H9 (cell line): ENCODE results near the gene VOPP1. TPM values are rescaled to one million over a fixed set of nuclear protein-coding genes. Genes with fewer than 3 reads are reported as not detected.

ENCODE experiments used
- DNase-seq: peaks from one replicate; pipeline ENCODE4 v3.0.0-alpha.2; 2017
- H2AFZ ChIP-seq: one replicate; pipeline ENCODE4 v1.6.1; 2013; ENCODE audit warnings: mild to moderate bottlenecking, low read length, control low read depth, moderate library complexity
- H2AK5ac ChIP-seq: 2 replicates; pipeline ENCODE4 v1.6.1; 2013; ENCODE audit warnings: low read length, control low read depth, mixed read lengths; ENCODE audit not compliant: insufficient read length
- H2BK120ac ChIP-seq: one replicate; pipeline ENCODE4 v1.6.1; 2013; ENCODE audit warnings: low read depth, mild to moderate bottlenecking, low read length, control low read depth, inconsistent platforms; ENCODE audit not compliant: poor library complexity, severe bottlenecking
- H2BK12ac ChIP-seq: 2 replicates; pipeline ENCODE4 v1.6.1; 2013; ENCODE audit warnings: low read length, control low read depth, mixed read lengths, low read depth; ENCODE audit not compliant: insufficient read length
- H2BK15ac ChIP-seq: 2 replicates; pipeline ENCODE4 v1.6.1; 2013; ENCODE audit warnings: low read depth, low read length, control low read depth
- H2BK20ac ChIP-seq: one replicate; pipeline ENCODE4 v1.6.1; 2013; ENCODE audit warnings: low read depth, mild to moderate bottlenecking, low read length, control low read depth, inconsistent platforms; ENCODE audit not compliant: poor library complexity, severe bottlenecking
- H2BK5ac ChIP-seq: 2 replicates; pipeline ENCODE4 v1.6.1; 2013; ENCODE audit warnings: low read length, control low read depth, mixed read lengths; ENCODE audit not compliant: insufficient read length
- H3K14ac ChIP-seq: 2 replicates; pipeline ENCODE4 v1.6.1; 2013; ENCODE audit warnings: low read length, control low read depth; ENCODE audit not compliant: insufficient read depth
- H3K18ac ChIP-seq: 2 replicates; pipeline ENCODE4 v1.6.1; 2013; ENCODE audit warnings: low read depth, mild to moderate bottlenecking, mixed read lengths, low read length, control low read depth; ENCODE audit not compliant: insufficient read length
- H3K23ac ChIP-seq: 2 replicates; pipeline ENCODE4 v1.6.1; 2013; ENCODE audit warnings: low read length, control low read depth, mixed read lengths, low read depth; ENCODE audit not compliant: insufficient read length
- H3K23me2 ChIP-seq: 2 replicates; pipeline ENCODE4 v1.6.1; 2013; ENCODE audit warnings: low read depth, mild to moderate bottlenecking, mixed read lengths, low read length, control low read depth; ENCODE audit not compliant: insufficient read length, poor library complexity, severe bottlenecking
- H3K27ac ChIP-seq: 2 replicates; pipeline ENCODE4 v1.5.1; 2013; ENCODE audit warnings: low read length, control low read depth, mixed read lengths, low read depth; ENCODE audit not compliant: insufficient read length
- H3K27me3 ChIP-seq: 2 replicates; pipeline ENCODE4 v1.6.1; 2013; ENCODE audit warnings: low read length, control low read depth, inconsistent platforms; ENCODE audit not compliant: insufficient read depth
- H3K4ac ChIP-seq: 2 replicates; pipeline ENCODE4 v1.6.1; 2013; ENCODE audit warnings: low read depth, mild to moderate bottlenecking, control low read depth, inconsistent platforms, low read length, moderate library complexity
- H3K4me1 ChIP-seq: 2 replicates; pipeline ENCODE4 v1.6.1; 2013; ENCODE audit warnings: low read length, control low read depth, inconsistent platforms; ENCODE audit not compliant: insufficient read depth
- H3K4me2 ChIP-seq: 2 replicates; pipeline ENCODE4 v1.6.1; 2013; ENCODE audit warnings: low read length, control low read depth, mixed read lengths; ENCODE audit not compliant: insufficient read length, insufficient read depth
- H3K56ac ChIP-seq: 2 replicates; pipeline ENCODE4 v1.6.1; 2013; ENCODE audit warnings: low read depth, mild to moderate bottlenecking, mixed read lengths, low read length, control low read depth; ENCODE audit not compliant: insufficient read length
- H3K79me1 ChIP-seq: 2 replicates; pipeline ENCODE4 v1.6.1; 2013; ENCODE audit warnings: low read depth, mild to moderate bottlenecking, moderate library complexity, low read length, control low read depth, inconsistent platforms; ENCODE audit not compliant: insufficient read depth, poor library complexity, severe bottlenecking
- H3K79me2 ChIP-seq: 2 replicates; pipeline ENCODE4 v1.6.1; 2013; ENCODE audit warnings: low read length, control low read depth, inconsistent platforms; ENCODE audit not compliant: insufficient read depth
- H3K9ac ChIP-seq: 2 replicates; pipeline ENCODE4 v1.6.1; 2013; ENCODE audit warnings: low read length, control low read depth, mixed read lengths; ENCODE audit not compliant: insufficient read length; ENCODE audit errors: extremely low read depth
- H3K9me3 ChIP-seq: one replicate; pipeline ENCODE4 v1.6.1; 2013; ENCODE audit warnings: low read depth, low read length, inconsistent platforms; ENCODE audit not compliant: control insufficient read depth
- H3T11ph ChIP-seq: one replicate; pipeline ENCODE4 v1.6.1; 2013; ENCODE audit warnings: mild to moderate bottlenecking, low read length, control low read depth, inconsistent platforms
- H4K20me1 ChIP-seq: one replicate; pipeline ENCODE4 v1.6.1; 2013; ENCODE audit not compliant: control insufficient read depth, insufficient read length, insufficient read depth
- H4K5ac ChIP-seq: 2 replicates; pipeline ENCODE4 v1.6.1; 2013; ENCODE audit warnings: low read depth, mild to moderate bottlenecking, mixed read lengths, low read length, control low read depth; ENCODE audit not compliant: insufficient read length
- H4K8ac ChIP-seq: replicated peaks from 2 replicates; pipeline ENCODE4 v1.6.1; 2013; ENCODE audit warnings: low read length, control low read depth, mixed read lengths, low read depth; ENCODE audit not compliant: insufficient read length
- H4K91ac ChIP-seq: 2 replicates; pipeline ENCODE4 v1.6.1; 2013; ENCODE audit warnings: low read depth, mild to moderate bottlenecking, moderate library complexity, mixed read lengths, low read length, control low read depth; ENCODE audit not compliant: insufficient read length
- H3K27ac Mint-ChIP-seq, 3 experiments: 2 replicates in 2 of 3; 3 replicates in 1 of 3; pipeline ENCODE4 v1.8.0; 2020 to 2021; ENCODE audit warnings: mixed read lengths in 3 of 3, mild to moderate bottlenecking in 1 of 3, moderate library complexity in 1 of 3
- H3K27me3 Mint-ChIP-seq: 2 replicates; pipeline ENCODE4 v1.8.0; 2021; ENCODE audit warnings: low read depth, mild to moderate bottlenecking, moderate library complexity, mixed read lengths
- H3K36me3 Mint-ChIP-seq, 3 experiments: 2 replicates in 2 of 3; 3 replicates in 1 of 3; pipeline ENCODE4 v1.8.0; 2020 to 2021; ENCODE audit warnings: low read depth in 3 of 3, mixed read lengths in 3 of 3; ENCODE audit not compliant: insufficient read depth in 1 of 3
- H3K4me1 Mint-ChIP-seq, 2 experiments: 2 replicates each; pipeline ENCODE4 v1.8.0; 2020; ENCODE audit warnings: mixed read lengths in 2 of 2
- H3K4me3 Mint-ChIP-seq, 2 experiments: 2 replicates in 1 of 2; 3 replicates in 1 of 2; pipeline ENCODE4 v1.8.0; 2020 to 2021; ENCODE audit warnings: mild to moderate bottlenecking in 2 of 2, mixed read lengths in 2 of 2, moderate library complexity in 1 of 2
- H3K9me3 Mint-ChIP-seq, 2 experiments: 2 replicates in 1 of 2; 3 replicates in 1 of 2; pipeline ENCODE4 v1.8.0; 2020; ENCODE audit warnings: mild to moderate bottlenecking in 2 of 2, mixed read lengths in 2 of 2, moderate library complexity in 1 of 2
- WGBS: extraction: QIAGEN DNeasy Blood & Tissue Kit; methylation state at CpG from one replicate; pipeline ENCODE4 v1.1.7; 2013; ENCODE audit warnings: missing lambda C conversion rate, low lambda C conversion rate, mixed read lengths; ENCODE audit not compliant: insufficient read length; ENCODE audit errors: extremely low coverage; 5-methylcytosine and 5-hydroxymethylcytosine counted together
- total RNA-seq: library from RNA; stranded (reverse); gene quantifications from 2 replicates; pipeline ENCODE4 v1.2.1, GENCODE V29; 2021
- TF ChIP-seq, protein P1 (sequence below): fragments of 200-600 bp; sonication (generic); conservative IDR thresholded peaks from 3 replicates; pipeline ENCODE4 v1.8.0; 2021; ENCODE audit warnings: antibody characterized with exemption, mild to moderate bottlenecking

Gene VOPP1
- total RNA-seq, 1 experiment from 2014 or later = 55.7 TPM

DNA sequence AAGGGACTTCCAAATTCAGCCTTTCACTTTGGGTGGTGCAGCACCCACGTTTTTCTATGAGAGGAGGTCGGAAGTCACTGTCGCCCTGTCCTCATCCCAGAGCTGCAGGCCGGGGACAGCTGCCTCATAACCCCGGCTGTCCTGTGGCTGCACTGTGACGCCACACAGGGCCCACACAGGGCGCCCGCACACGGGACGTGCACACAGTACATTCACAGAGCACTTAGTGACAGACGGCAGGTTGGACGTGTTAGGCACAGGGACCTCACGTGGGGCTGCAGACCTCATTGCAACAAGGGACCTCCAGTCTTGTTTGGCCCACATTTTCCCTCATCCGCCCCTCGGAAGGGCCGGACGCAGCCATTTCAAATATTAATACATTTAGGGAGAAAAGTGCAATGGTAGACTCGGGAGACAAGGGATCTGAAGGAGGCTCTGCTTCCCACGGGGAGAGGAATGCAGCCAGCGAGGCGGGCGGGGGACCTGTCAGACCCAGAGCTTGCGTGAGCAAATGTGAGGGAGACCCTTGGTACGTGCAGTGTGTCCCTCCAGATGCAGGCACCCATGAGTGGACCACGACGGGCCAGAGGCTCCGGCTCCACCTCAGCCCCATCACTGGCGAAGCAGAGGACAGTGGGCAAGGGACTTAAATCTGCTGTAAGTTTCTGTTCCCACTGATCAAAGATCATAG lies 86.7 kb downstream of the VOPP1 start:
- Histone ChIP-seq H2BK5ac (no peak overlapping the region), H3K56ac (no peak overlapping the region), H4K91ac (no peak overlapping the region), H3K23ac (no peak overlapping the region), H2AFZ (no peak overlapping the region), H3K18ac (no peak overlapping the region), H3K23me2 (no peaks in the 10 kb centered on the region), H3K27ac (no peak overlapping the region), H3K4me1 (no peaks in the 10 kb centered on the region), H2BK20ac (no peak overlapping the region), H2AK5ac (no peak overlapping the region), H3K14ac (peak overlapping the region; percentile 41; the same call in 1 of the 2 replicates), H4K20me1 (no peaks in the 10 kb centered on the region), H3K4ac (no peak overlapping the region), H3K27me3 (no peaks in the 10 kb centered on the region), H3K4me2 (no peak overlapping the region), H2BK120ac (no peak overlapping the region), H4K5ac (no peak overlapping the region), H2BK15ac (no peak overlapping the region), H3T11ph (no peak overlapping the region), H2BK12ac (no peak overlapping the region), H3K9me3 (no peaks in the 10 kb centered on the region), H3K79me1 (no peaks in the 10 kb centered on the region), H4K8ac (no peak overlapping the region), H3K9ac (no peak overlapping the region), H3K79me2 (no peaks in the 10 kb centered on the region)
- peaks cover 7 to 8% of the 10 kb centered on the region in 2 experiments; a peak in 3 of 4 replicates for H3K4me1 Mint-ChIP-seq
- peaks cover 16 to 45% (median 20%) of the 10 kb centered on the region in 3 experiments; a peak in 6 of 7 replicates for H3K36me3 Mint-ChIP-seq
- DNase-seq = peak; percentile 16
- no peaks in the 10 kb centered on the region for H3K9me3 Mint-ChIP-seq
- no CpG with 5 or more reads among the region's 28 CpGs for WGBS
- H3K4me3 Mint-ChIP-seq = no peak overlapping the region
- no peaks in the 10 kb centered on the region; the same call in 1 of the 2 replicates for H3K27me3 Mint-ChIP-seq
- TF ChIP-seq, protein P1, sequence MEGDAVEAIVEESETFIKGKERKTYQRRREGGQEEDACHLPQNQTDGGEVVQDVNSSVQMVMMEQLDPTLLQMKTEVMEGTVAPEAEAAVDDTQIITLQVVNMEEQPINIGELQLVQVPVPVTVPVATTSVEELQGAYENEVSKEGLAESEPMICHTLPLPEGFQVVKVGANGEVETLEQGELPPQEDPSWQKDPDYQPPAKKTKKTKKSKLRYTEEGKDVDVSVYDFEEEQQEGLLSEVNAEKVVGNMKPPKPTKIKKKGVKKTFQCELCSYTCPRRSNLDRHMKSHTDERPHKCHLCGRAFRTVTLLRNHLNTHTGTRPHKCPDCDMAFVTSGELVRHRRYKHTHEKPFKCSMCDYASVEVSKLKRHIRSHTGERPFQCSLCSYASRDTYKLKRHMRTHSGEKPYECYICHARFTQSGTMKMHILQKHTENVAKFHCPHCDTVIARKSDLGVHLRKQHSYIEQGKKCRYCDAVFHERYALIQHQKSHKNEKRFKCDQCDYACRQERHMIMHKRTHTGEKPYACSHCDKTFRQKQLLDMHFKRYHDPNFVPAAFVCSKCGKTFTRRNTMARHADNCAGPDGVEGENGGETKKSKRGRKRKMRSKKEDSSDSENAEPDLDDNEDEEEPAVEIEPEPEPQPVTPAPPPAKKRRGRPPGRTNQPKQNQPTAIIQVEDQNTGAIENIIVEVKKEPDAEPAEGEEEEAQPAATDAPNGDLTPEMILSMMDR = no peak
- peak overlapping the region in 2 of 3 experiments; percentile 46 to 89; a peak in 2 of 7 replicates for H3K27ac Mint-ChIP-seq
